RCC 7860 (cell line): ENCODE results near the gene CSRP3.

Source experiments
- DNase-seq: peaks from one replicate; pipeline ENCODE4 v3.0.0-alpha.2; 2015; ENCODE audit warnings: low spot score
- FAIRE-seq: peaks from 2 replicates; lab custom pipeline; 2012; peaks lifted over from hg19 to GRCh38; lab: Jason Lieb, UNC

CSRP3 gene

GRCh38 chr11:19191530-19192169 is 10.1 kb downstream of the CSRP3 start:
- no peak for FAIRE-seq
- no peak for DNase-seq

- DNase-seq = no peak
- FAIRE-seq = no peak
These were observed 13.9 kb downstream of the CSRP3 start for GRCh38 chr11:19187833-19188258.

GRCh38 chr11:19187114-19187832 is 14.5 kb downstream of the CSRP3 start:
- no peak for FAIRE-seq
- DNase-seq = no peak

GRCh38 chr11:19185516-19186052 is 16.2 kb downstream of the CSRP3 start:
- DNase-seq = no peak

GRCh38 chr11:19185036-19185435 is 16.7 kb downstream of the CSRP3 start:
- DNase-seq = no peak
- no peak for FAIRE-seq

More at GRCh38 chr11:19185516-19186052, 16.2 kb downstream of the CSRP3 start:
- no peak for FAIRE-seq

DNA sequence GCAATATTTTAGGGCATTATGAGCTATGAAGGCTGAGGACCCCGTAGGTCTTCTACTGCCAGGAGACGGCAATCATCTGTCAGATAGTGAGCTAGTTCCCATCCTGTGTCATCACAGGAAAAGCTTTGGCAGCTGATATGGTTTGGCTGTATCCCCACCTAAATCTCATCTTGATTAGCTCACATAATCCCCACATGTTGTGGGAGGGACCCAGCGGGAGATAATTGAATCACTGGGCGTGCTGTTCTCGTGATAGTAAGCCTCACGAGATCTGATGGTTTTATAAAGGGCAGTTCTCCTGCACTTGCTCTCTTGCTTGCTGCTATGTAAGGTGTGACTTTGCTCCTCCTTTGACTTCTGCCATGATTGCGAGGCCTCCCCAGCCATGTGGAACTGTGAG is 18.1 kb downstream of the CSRP3 start:
- FAIRE-seq (no peak), DNase-seq (no peak)

- DNase-seq (no peak), FAIRE-seq (no peak)
These were observed 20.1 kb downstream of the CSRP3 start for GRCh38 chr11:19181531-19182261.

GRCh38 chr11:19176629-19177186 is 25.1 kb downstream of the CSRP3 start:
- FAIRE-seq (no peak), DNase-seq (no peak)

GRCh38 chr11:19173964-19174638 is 27.7 kb downstream of the CSRP3 start:
- no peak for DNase-seq
- FAIRE-seq = no peak

- FAIRE-seq (no peak), DNase-seq (no peak)
These were observed 28.6 kb downstream of the CSRP3 start for GRCh38 chr11:19173004-19173689.

- FAIRE-seq (no peak), DNase-seq (no peak)
These were observed 33.7 kb downstream of the CSRP3 start for GRCh38 chr11:19168090-19168489.

DNA sequence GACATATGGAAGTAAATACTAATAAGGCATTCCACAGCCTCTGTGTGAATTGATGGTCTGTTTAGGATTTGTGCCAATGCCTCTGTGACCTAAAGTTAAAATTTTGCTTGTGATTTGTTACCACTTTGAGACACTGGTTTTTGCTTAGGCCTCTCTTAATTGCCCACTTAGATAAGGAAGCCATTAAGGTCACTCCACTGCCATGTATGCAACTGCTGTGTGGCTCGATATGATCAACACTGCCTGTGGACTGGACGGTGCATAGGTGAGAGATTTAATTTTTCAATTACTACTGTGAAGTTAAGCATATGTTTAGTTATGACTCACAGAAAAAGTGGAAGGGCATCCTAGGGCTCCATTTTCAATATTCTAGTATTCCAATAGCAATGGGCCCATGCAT is 36.9 kb downstream of the CSRP3 start:
- FAIRE-seq (no peak), DNase-seq (no peak)

- FAIRE-seq = no peak
- DNase-seq = no peak
These were observed 37.4 kb downstream of the CSRP3 start for GRCh38 chr11:19164230-19164855.

DNA sequence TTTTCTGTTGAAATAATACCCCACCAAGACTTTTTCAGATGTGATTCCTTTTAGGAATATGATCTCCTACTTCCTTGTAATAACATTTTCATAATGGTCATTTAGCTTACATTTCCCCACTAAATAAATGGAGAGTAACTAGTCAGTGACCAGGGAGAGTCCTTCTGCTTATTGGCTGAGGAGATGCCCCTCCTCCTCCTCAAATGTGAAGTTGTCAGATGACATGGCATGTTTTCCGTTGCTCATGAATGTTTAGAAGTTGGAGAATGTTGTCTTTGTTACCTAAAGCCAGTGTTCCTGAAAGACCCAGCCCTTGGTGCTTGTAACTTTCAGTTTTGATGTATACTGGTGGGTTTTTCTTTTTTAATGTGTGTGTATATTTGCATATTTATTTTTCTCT is 38.2 kb downstream of the CSRP3 start:
- DNase-seq (no peak), FAIRE-seq (no peak)

DNA sequence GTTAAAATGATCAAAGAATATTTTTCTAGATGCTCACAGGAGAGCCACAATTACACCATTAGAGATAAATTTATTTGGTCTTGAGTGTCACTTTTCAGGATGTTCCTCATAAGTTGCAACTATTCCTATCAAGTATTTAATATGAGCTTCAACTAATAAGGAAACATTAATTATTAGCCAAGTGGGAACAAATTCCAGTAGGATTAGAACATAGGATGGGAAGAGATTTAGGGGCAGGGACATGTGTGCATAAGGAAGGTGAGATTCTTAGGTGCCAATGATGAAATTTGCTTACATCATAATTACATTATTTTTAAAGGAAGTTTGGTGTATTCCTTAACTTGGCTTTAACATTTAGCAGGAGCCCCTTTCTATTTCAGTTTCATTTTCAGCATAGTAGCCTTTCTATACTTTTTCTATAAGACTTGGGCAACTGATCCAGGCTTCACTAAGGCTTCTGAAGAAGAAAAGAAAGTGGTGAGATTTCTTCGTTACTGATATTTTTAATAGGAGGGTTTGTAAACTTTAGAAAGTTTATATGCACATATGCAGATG is 38.8 kb downstream of the CSRP3 start:
- DNase-seq = no peak
- FAIRE-seq = no peak

DNA sequence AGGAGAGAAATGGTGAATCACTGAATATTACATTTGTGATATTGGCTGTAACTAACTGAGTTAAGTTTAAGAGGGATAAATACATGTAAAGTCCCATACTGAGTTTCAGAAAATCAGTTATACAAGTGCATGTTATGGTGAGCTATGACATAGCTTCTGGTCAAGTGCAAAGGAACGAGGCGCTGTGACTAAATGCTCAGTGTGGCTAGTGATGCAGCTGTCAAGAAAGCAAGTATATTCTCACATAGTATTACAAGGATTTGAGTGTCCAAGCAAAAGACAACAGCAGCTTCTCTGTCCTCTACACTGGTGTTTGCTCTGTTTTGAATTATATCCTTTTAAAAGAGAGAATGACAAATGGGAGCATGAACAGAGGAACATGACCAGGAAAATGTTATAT is 40.1 kb downstream of the CSRP3 start:
- no peak for FAIRE-seq
- DNase-seq = no peak

DNA sequence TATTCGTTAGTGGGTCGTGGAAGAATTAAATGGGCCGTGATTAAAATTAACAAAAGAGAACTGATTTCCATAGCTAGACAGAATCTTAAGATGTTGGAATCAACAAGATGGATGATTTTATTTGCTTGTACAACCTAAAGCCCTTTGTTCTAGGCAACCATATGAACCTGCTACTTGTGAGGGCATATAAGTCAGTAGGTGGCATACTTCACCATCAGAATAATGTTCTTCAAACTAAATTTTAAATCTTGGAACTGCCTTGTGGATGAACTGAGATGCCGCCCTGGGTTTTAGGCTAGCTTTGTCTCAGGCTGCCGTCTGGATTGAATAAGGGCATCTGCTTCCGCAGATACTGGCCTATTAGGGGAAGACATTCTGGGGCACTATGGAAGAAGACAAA is 40.9 kb downstream of the CSRP3 start:
- FAIRE-seq = no peak
- DNase-seq = no peak

DNA sequence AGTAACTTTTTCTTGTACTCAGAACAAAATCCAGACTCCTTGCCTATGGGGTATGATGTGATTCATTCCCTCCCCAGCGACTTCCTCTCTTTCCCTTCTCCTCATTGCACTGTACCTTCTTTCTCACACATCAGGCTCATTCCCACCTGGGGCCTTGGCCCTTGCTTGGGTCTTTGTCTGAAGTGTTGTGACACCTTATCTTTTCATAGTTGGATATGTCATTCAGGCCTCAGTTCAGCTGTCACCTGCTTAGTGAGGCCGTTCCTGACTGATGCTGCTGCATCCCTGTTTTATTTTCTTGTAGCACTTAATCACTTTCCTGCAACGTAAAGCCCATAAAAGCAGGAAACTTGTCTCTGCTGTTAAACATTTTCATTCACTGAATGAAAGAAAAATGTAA is 44.9 kb downstream of the CSRP3 start:
- no peak for DNase-seq
- no peak for FAIRE-seq

DNA sequence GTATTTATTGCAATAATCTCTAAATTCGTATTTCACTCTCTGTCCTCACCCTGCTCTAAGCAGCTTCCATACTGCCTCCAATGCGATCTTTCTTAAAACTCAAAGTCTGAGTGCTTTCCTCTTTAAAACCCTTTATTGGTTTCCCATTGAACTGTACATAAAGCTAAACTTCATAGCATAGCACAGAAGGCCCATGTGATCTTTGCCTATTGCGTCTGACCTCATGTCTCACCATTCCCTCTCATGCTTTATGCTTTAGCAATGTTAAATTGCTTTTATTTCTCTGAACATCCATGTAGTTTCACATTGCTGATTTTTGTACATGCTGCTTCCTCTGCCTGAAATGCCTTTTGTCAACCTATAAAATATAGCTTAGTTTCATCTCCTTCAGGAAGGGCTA is 56.5 kb downstream of the CSRP3 start:
- no peak for FAIRE-seq
- DNase-seq = no peak
